Lung (tissue), 12 donors: ENCODE results near the gene RFK. TPM values are rescaled to one million over a fixed set of nuclear protein-coding genes. Genes with fewer than 3 reads are reported as not detected.

Experiments used
- ATAC-seq: fragments of 200-7000 bp; cut with Tn5 transposase; one replicate; pipeline ENCODE4 v1.9.1; 2020; ENCODE audit warnings: moderate number of reproducible peaks; ENCODE audit not compliant: insufficient read depth, low FRiP score
- DNase-seq, 3 donors: peaks; one replicate each; pipeline ENCODE4 v3.0.0-alpha.2; 2013 to 2017
- H3K27ac ChIP-seq, 2 donors: one replicate each; pipeline ENCODE4 v1.5.1; 2013; ENCODE audit warnings: mild to moderate bottlenecking in 2 of 2, moderate library complexity in 2 of 2, control low read depth in 1 of 2, inconsistent platforms in 1 of 2, low read depth in 1 of 2, low read length in 1 of 2
- H3K27me3 ChIP-seq, 3 donors: one replicate each; pipeline ENCODE4 v1.5.1; 2013; ENCODE audit warnings: low read length in 2 of 3; ENCODE audit not compliant: control insufficient read depth in 3 of 3, insufficient read depth in 3 of 3
- H3K36me3 ChIP-seq, 4 donors: one replicate each; pipeline ENCODE4 v1.5.1; 2013; ENCODE audit warnings: low read length in 4 of 4, mild to moderate bottlenecking in 1 of 4, moderate library complexity in 1 of 4; ENCODE audit not compliant: control insufficient read depth in 4 of 4, insufficient read depth in 4 of 4
- H3K4me1 ChIP-seq, 5 donors: one replicate each; pipeline ENCODE4 v1.5.1; 2013; ENCODE audit warnings: low read length in 5 of 5, mild to moderate bottlenecking in 2 of 5, moderate library complexity in 1 of 5; ENCODE audit not compliant: control insufficient read depth in 5 of 5, insufficient read depth in 5 of 5
- H3K4me3 ChIP-seq: one replicate; pipeline ENCODE4 v1.5.1; 2013; ENCODE audit warnings: mild to moderate bottlenecking, control low read depth, moderate library complexity
- H3K9ac ChIP-seq, 2 donors: one replicate each; pipeline ENCODE4 v1.5.1; 2013; ENCODE audit warnings: low read length in 2 of 2, control low read depth in 1 of 2; ENCODE audit not compliant: insufficient read depth in 1 of 2
- H3K9me3 ChIP-seq, 4 donors: one replicate each; pipeline ENCODE4 v1.5.1; 2013; ENCODE audit warnings: low read length in 3 of 4, mild to moderate bottlenecking in 1 of 4, moderate library complexity in 1 of 4; ENCODE audit not compliant: control insufficient read depth in 4 of 4, insufficient read depth in 3 of 4
- CTCF ChIP-seq: IDR thresholded peaks from 2 replicates; pipeline ENCODE4 v1.5.1; 2012; ENCODE audit warnings: mild to moderate bottlenecking; ENCODE audit errors: control extremely low read depth, extremely low read depth
- WGBS, 2 donors: extraction: QIAGEN DNeasy Blood & Tissue Kit; methylation state at CpG; one replicate each; pipeline ENCODE4 v1.1.7; 2013; 5-methylcytosine and 5-hydroxymethylcytosine counted together
- polyA plus RNA-seq, 2 donors: library from polyadenylated mRNA; stranded (reverse); fragments of 200-250 nt; gene quantifications; one replicate each; pipeline ENCODE4 v1.2.1, GENCODE V29; 2013
- total RNA-seq, 2 donors: library from RNA; depleted of rRNA in 1 of 2; stranded (reverse); fragments of >200 nt in 1 of 2; gene quantifications; one replicate each; pipeline ENCODE4 v1.2.1, GENCODE V29; 2014 to 2021
- donor health status: control.
- donor health status: control.
- donor health status: Bipolar disorder and iron deficiency.
- donor health status: healthy.
- donor health status: DM: yes; HTN: yes; CAD: no.

The RFK gene
- total and polyA plus RNA-seq, 4 donors, result 9.3 to 17.4 (median 15.5) TPM

GRCh38 chr9:76341616-76342015, 52.6 kb downstream of the RFK start:
- no peaks in the 10 kb centered on the region for H3K4me1 ChIP-seq
- WGBS, 2 donors, result 96 to 98% methylated on average over 1 of the region's 1 CpG
- H3K9ac ChIP-seq, result no peak overlapping the region
- H3K36me3 ChIP-seq, result no peaks in the 10 kb centered on the region
- H3K4me3 ChIP-seq, result no peak overlapping the region
- no peaks in the 10 kb centered on the region for H3K9me3 ChIP-seq
- DNase-seq (no peak), ATAC-seq (no peak)
- no peak for TF ChIP-seq CTCF
- H3K27ac ChIP-seq, result no peak overlapping the region
- H3K27me3 ChIP-seq, result no peaks in the 10 kb centered on the region

- H3K27ac ChIP-seq, result no peak overlapping the region
- H3K9ac ChIP-seq, result no peak overlapping the region
- no peak overlapping the region for H3K4me3 ChIP-seq
- no peaks in the 10 kb centered on the region for H3K9me3 ChIP-seq
- no peaks in the 10 kb centered on the region for H3K4me1 ChIP-seq
- no peak for ATAC-seq
- H3K27me3 ChIP-seq, result no peaks in the 10 kb centered on the region
- TF ChIP-seq CTCF, result no peak
- WGBS, 2 donors, result 77 to 84% methylated on average over 6 of the region's 6 CpGs
- DNase-seq, result no peak
- no peaks in the 10 kb centered on the region for H3K36me3 ChIP-seq
Observed at GRCh38 chr9:76338418-76338817, 55.8 kb downstream of the RFK start.

- ATAC-seq, result no peak
- Histone ChIP-seq H3K4me1 (no peaks in the 10 kb centered on the region), H3K36me3 (no peaks in the 10 kb centered on the region), H3K27ac (no peak overlapping the region), H3K4me3 (no peak overlapping the region), H3K27me3 (no peaks in the 10 kb centered on the region), H3K9ac (no peak overlapping the region), H3K9me3 (peaks cover 0 to 2% (median 0%) of the 10 kb centered on the region in 4 donors)
- no peak for DNase-seq
- WGBS, 2 donors, result 88 to 93% methylated on average over 1 of the region's 1 CpG
- TF ChIP-seq CTCF, result no peak
Observed at GRCh38 chr9:76336027-76336426, 58.2 kb downstream of the RFK start.

Other genes with a start within 250 kb of the RFK start
- gene GCNT1, start 64.8 kb upstream of the RFK start, total RNA-seq, result 10 to 100 TPM; 10.6 to 14.7 TPM
- gene GCNT1, start 64.8 kb upstream of the RFK start, polyA plus RNA-seq, result 1 to 10 TPM; 1.5 to 4.5 TPM